Astrocyte (in vitro differentiated cells and primary cell): Measurements from ENCODE around the gene ABCB8. TPM values are rescaled to one million over a fixed set of nuclear protein-coding genes. Genes with fewer than 3 reads are reported as not detected.

ENCODE experiments used
- DNase-seq: peaks from one replicate; pipeline ENCODE4 v3.0.0-alpha.2; 2010; ENCODE audit warnings: low read depth
- FAIRE-seq: peaks from 2 replicates; lab custom pipeline; 2011; peaks lifted over from hg19 to GRCh38; lab: Jason Lieb, UNC
- H2AFZ ChIP-seq: 2 replicates; pipeline ENCODE4 v1.6.0; 2012; ENCODE audit warnings: low read depth, low read length, inconsistent platforms
- H3K27ac ChIP-seq: 2 replicates; pipeline ENCODE4 v1.5.1; 2011; ENCODE audit warnings: low read depth, low read length, inconsistent platforms
- H3K27me3 ChIP-seq: 2 replicates; pipeline ENCODE4 v1.6.0; 2011; ENCODE audit warnings: low read length, inconsistent platforms; ENCODE audit not compliant: insufficient read depth
- H3K36me3 ChIP-seq: 2 replicates; pipeline ENCODE4 v1.5.1; 2011; ENCODE audit warnings: low read length, inconsistent platforms; ENCODE audit not compliant: insufficient read depth
- H3K4me1 ChIP-seq: 2 replicates; pipeline ENCODE4 v1.5.1; 2011; ENCODE audit warnings: low read length, inconsistent platforms; ENCODE audit not compliant: insufficient read depth
- H3K4me2 ChIP-seq: 2 replicates; pipeline ENCODE4 v1.6.0; 2012; ENCODE audit warnings: low read length, inconsistent platforms
- H3K4me3 ChIP-seq: 2 replicates; pipeline ENCODE4 v1.5.1; 2011; ENCODE audit warnings: low read depth, mild to moderate bottlenecking, low read length, inconsistent platforms; ENCODE audit not compliant: insufficient read depth
- H3K79me2 ChIP-seq: 2 replicates; pipeline ENCODE4 v1.6.0; 2012; ENCODE audit warnings: mild to moderate bottlenecking, low read length, inconsistent platforms; ENCODE audit not compliant: insufficient read depth
- H3K9ac ChIP-seq: 2 replicates; pipeline ENCODE4 v1.6.0; 2012; ENCODE audit warnings: mild to moderate bottlenecking, low read length, inconsistent platforms
- H3K9me3 ChIP-seq: 2 replicates; pipeline ENCODE4 v1.5.1; 2012; ENCODE audit warnings: low read depth, mild to moderate bottlenecking, low read length, inconsistent platforms; ENCODE audit not compliant: insufficient read depth
- H4K20me1 ChIP-seq: 2 replicates; pipeline ENCODE4 v1.6.0; 2012; ENCODE audit warnings: low read length, inconsistent platforms; ENCODE audit not compliant: insufficient read depth
- H3K27ac Mint-ChIP-seq: one replicate; pipeline ENCODE4 v1.8.0; 2021; ENCODE audit warnings: mild to moderate bottlenecking, mixed read lengths; ENCODE audit not compliant: unreplicated experiment
- H3K27me3 Mint-ChIP-seq: one replicate; pipeline ENCODE4 v1.8.0; 2021; ENCODE audit warnings: low read depth, mixed read lengths; ENCODE audit not compliant: unreplicated experiment
- H3K36me3 Mint-ChIP-seq: one replicate; pipeline ENCODE4 v1.8.0; 2021; ENCODE audit warnings: low read depth, mixed read lengths; ENCODE audit not compliant: unreplicated experiment
- H3K4me1 Mint-ChIP-seq: one replicate; pipeline ENCODE4 v1.8.0; 2021; ENCODE audit warnings: low read depth, mixed read lengths; ENCODE audit not compliant: unreplicated experiment
- H3K4me3 Mint-ChIP-seq: one replicate; pipeline ENCODE4 v1.8.0; 2021; ENCODE audit warnings: mild to moderate bottlenecking, moderate library complexity, mixed read lengths; ENCODE audit not compliant: unreplicated experiment
- H3K9me3 Mint-ChIP-seq: one replicate; pipeline ENCODE4 v1.8.0; 2021; ENCODE audit warnings: mild to moderate bottlenecking, mixed read lengths; ENCODE audit not compliant: unreplicated experiment
- CTCF ChIP-seq: IDR thresholded peaks from 2 replicates; pipeline ENCODE4 v1.5.1; 2011; ENCODE audit warnings: low read depth, mild to moderate bottlenecking, inconsistent platforms, low read length, moderate library complexity; ENCODE audit not compliant: insufficient read depth
- EZH2 ChIP-seq: IDR thresholded peaks from 2 replicates; pipeline ENCODE4 v1.6.1; 2012; ENCODE audit warnings: mild to moderate bottlenecking, low read length, inconsistent platforms; ENCODE audit not compliant: insufficient read depth
- total RNA-seq: library from RNA; stranded (reverse); gene quantifications from 2 replicates; pipeline ENCODE4 v1.2.1, GENCODE V29; 2021

Gene ABCB8
- total RNA-seq, 1 donor from 2014 or later, result 53.3 TPM

GRCh38 chr7:151023232-151023631, 5.0 kb upstream of the ABCB8 start:
- Histone ChIP-seq H3K36me3 (no peaks in the 10 kb centered on the region), H3K9ac (no peak overlapping the region), H3K9me3 (no peaks in the 10 kb centered on the region), H3K27me3 (peaks cover 24% of the 10 kb centered on the region), H3K27ac (no peak overlapping the region), H4K20me1 (no peaks in the 10 kb centered on the region), H3K79me2 (no peaks in the 10 kb centered on the region), H3K4me1 (peaks cover 9% of the 10 kb centered on the region), H2AFZ (no peak overlapping the region), H3K4me2 (no peak overlapping the region), H3K4me3 (no peak overlapping the region)
- Mint-ChIP-seq H3K36me3 (no peaks in the 10 kb centered on the region), H3K4me1 (peaks cover 20% of the 10 kb centered on the region), H3K27me3 (peaks cover 20% of the 10 kb centered on the region), H3K27ac (no peak overlapping the region), H3K4me3 (no peak overlapping the region), H3K9me3 (no peaks in the 10 kb centered on the region)
- FAIRE-seq, result no peak
- no peak for TF ChIP-seq EZH2
- TF ChIP-seq CTCF, result no peak
- DNase-seq, result no peak

DNA sequence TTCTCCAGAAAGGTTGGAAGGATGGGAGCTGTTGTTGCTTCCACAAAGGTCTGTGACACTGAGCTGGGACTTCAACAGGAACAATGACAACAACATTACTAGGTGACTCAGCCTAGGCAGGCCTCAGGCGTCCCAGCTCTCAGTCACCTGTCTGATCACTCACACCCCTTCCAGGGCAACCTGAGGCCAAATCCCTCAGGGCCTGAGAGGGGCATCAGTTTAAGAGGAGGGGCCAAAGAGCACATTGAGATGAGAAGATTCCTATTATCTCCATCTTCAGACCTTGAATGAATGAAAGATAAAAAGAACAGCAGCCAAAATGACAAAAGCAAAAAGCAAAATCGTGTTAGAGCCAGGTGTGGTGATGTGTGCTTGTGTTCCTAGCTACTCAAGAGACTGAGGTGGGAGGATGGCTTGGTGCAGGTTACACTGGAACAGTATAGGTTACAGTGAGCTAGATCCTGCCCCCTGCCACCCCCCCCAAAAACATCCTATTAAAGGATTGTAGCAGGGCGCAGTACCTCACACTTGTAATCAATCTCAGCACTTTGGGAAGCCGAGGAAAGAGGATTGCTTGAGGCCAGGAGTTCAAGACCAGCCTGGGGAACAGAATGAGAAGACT, 3.7 kb upstream of the ABCB8 start, which contains the start of gene ATG9B:
Gene ATG9B (minus strand): TSS at position 60 of the 622 bp plus-strand sequence. CDS start 71 bp downstream, outside the sequence.
- DNase-seq, result no peak
- Mint-ChIP-seq H3K27ac (no peak within 1 kb of the TSS), H3K4me3 (no peak within 1 kb of the TSS), H3K4me1 (peaks cover 22% of the 10 kb centered on the region), H3K9me3 (no peaks in the 10 kb centered on the region), H3K36me3 (no peaks in the 10 kb centered on the region), H3K27me3 (peaks cover 13% of the 10 kb centered on the region)
- H2AFZ ChIP-seq, result no peak within 1 kb of the TSS
- H3K36me3 ChIP-seq, result no peaks in the 10 kb centered on the region
- H3K27me3 ChIP-seq, result peaks cover 17% of the 10 kb centered on the region
- peaks cover 6% of the 10 kb centered on the region for H3K4me1 ChIP-seq
- H3K79me2 ChIP-seq, result peaks cover 10% of the 10 kb centered on the region
- H3K4me3 ChIP-seq, result no peak within 1 kb of the TSS
- H3K4me2 ChIP-seq, result no peak within 1 kb of the TSS
- TF ChIP-seq CTCF, result no peak
- no peak for TF ChIP-seq EZH2
- H3K27ac ChIP-seq, result no peak within 1 kb of the TSS
- no peaks in the 10 kb centered on the region for H3K9me3 ChIP-seq
- no peaks in the 10 kb centered on the region for H4K20me1 ChIP-seq
- no peak within 1 kb of the TSS for H3K9ac ChIP-seq
- FAIRE-seq, result no peak

- Mint-ChIP-seq H3K27ac (peak overlapping the region; percentile 95), H3K4me3 (peak overlapping the region; percentile 54), H3K36me3 (no peaks in the 10 kb centered on the region), H3K4me1 (peaks cover 20% of the 10 kb centered on the region), H3K27me3 (peaks cover 6% of the 10 kb centered on the region), H3K9me3 (no peaks in the 10 kb centered on the region)
- no peaks in the 10 kb centered on the region for H4K20me1 ChIP-seq
- TF ChIP-seq EZH2 (no peak), CTCF (no peak)
- FAIRE-seq (no peak), DNase-seq (peak; percentile 26)
- H3K9ac ChIP-seq, result no peak overlapping the region
- H3K4me1 ChIP-seq, result peaks cover 6% of the 10 kb centered on the region
- no peak overlapping the region for H3K4me2 ChIP-seq
- no peak overlapping the region for H2AFZ ChIP-seq
- peaks cover 4% of the 10 kb centered on the region for H3K27me3 ChIP-seq
- H3K27ac ChIP-seq, result no peak overlapping the region
- peaks cover 17% of the 10 kb centered on the region for H3K79me2 ChIP-seq
- H3K9me3 ChIP-seq, result no peaks in the 10 kb centered on the region
- H3K36me3 ChIP-seq, result no peaks in the 10 kb centered on the region
- no peak overlapping the region for H3K4me3 ChIP-seq
Observed at GRCh38 chr7:151025924-151026671, 2.2 kb upstream of the ABCB8 start.
